K562 (cell line): ENCODE measurements around the gene MYO1D. TPM values are rescaled to one million over a fixed set of nuclear protein-coding genes. Genes with fewer than 3 reads are reported as not detected.
A peak's percentile ranks its signal among the peaks of the same experiment; 100 is the strongest.

Experiments used
- ATAC-seq: fragments of 200-7000 bp; cut with Tn5 transposase; 3 replicates; pipeline ENCODE4 v1.9.1; 2020; ENCODE audit warnings: moderate library complexity
- BruUV-seq: library from RNA; stranded (reverse); fragments of 400-500 nt; replicated peaks from 2 replicates; lab custom pipeline; 2021; lab: Mats Ljungman, UMichigan
- CTCF ChIA-PET: fragments of 300-600 bp; formaldehyde crosslinking; extraction: SDS; loops from one replicate; lab custom pipeline; 2021; ENCODE audit warnings: low intra/inter-chr PET ratio; lab: Yijun Ruan, JAX
- POLR2A ChIA-PET: fragments of 300-600, 350-650 bp; sonication (Branson Sonifier 250); formaldehyde crosslinking; extraction: SDS; loops from one replicate; lab custom pipeline; 2021; ENCODE audit warnings: antibody characterized with exemption, inconsistent platforms; lab: Yijun Ruan, JAX
- DNase-seq, 4 experiments: peaks; one replicate each; pipeline versions ENCODE4 v3.0.0 to v3.0.0-alpha.2; 2011 to 2018; ENCODE audit warnings: low spot score in 3 of 4, mixed read lengths in 3 of 4; ENCODE audit errors: extremely low read depth in 1 of 4
- FAIRE-seq: peaks from 2 replicates; lab custom pipeline; 2011; peaks lifted over from hg19 to GRCh38; lab: Jason Lieb, UNC
- H2AFZ ChIP-seq: 2 replicates; pipeline ENCODE4 v1.6.0; 2011; ENCODE audit warnings: low read depth, low read length, control low read depth, inconsistent platforms
- H3K27ac ChIP-seq: fragments of 200-600 bp; 3 replicates; pipeline ENCODE4 v1.8.0; 2011; ENCODE audit warnings: low read depth, mild to moderate bottlenecking, control low read depth, inconsistent platforms, low read length, moderate library complexity, mixed read lengths; ENCODE audit errors: extremely low read depth
- H3K27me3 ChIP-seq, 2 experiments: fragments of 300-600 bp in 1 of 2; 2 replicates in 1 of 2; 3 replicates in 1 of 2; pipeline versions ENCODE4 v1.6.0 to v1.8.0; 2011; ENCODE audit warnings: inconsistent platforms in 2 of 2, low read length in 2 of 2, mild to moderate bottlenecking in 1 of 2, mixed read lengths in 1 of 2, moderate library complexity in 1 of 2; ENCODE audit not compliant: control insufficient read depth in 2 of 2, insufficient read depth in 2 of 2
- H3K36me3 ChIP-seq: fragments of 300-600 bp; 3 replicates; pipeline ENCODE4 v1.8.0; 2011; ENCODE audit warnings: mild to moderate bottlenecking, low read length, inconsistent platforms; ENCODE audit not compliant: control insufficient read depth, insufficient read depth
- H3K4me1 ChIP-seq, 2 experiments: fragments of 200-600 bp in 1 of 2; replicated peaks in 1 of 2; 2 replicates in 1 of 2; 3 replicates in 1 of 2; pipeline versions ENCODE4 v1.5.1 to v1.8.0; 2011; ENCODE audit warnings: inconsistent platforms in 2 of 2, low read length in 2 of 2, mild to moderate bottlenecking in 1 of 2, mixed read lengths in 1 of 2, moderate library complexity in 1 of 2; ENCODE audit not compliant: control insufficient read depth in 2 of 2, insufficient read depth in 2 of 2
- H3K4me2 ChIP-seq: 2 replicates; pipeline ENCODE4 v1.6.1; 2011; ENCODE audit warnings: low read length, control low read depth, inconsistent platforms, mixed read lengths; ENCODE audit not compliant: insufficient read depth
- H3K4me3 ChIP-seq: fragments of 200-600 bp; sonication (generic), shearing (Covaris generic); 2 replicates; pipeline ENCODE4 v1.5.1; 2016; ENCODE audit warnings: control low read depth, inconsistent platforms
- H3K79me2 ChIP-seq: fragments of 200-600 bp; 3 replicates; pipeline ENCODE4 v1.8.0; 2011; ENCODE audit warnings: low read length, inconsistent platforms; ENCODE audit not compliant: control insufficient read depth, insufficient read depth
- H3K9ac ChIP-seq, 2 experiments: 2 replicates each; pipeline versions ENCODE4 v1.6.0 to v1.6.1; 2011; ENCODE audit warnings: low read depth in 2 of 2, low read length in 2 of 2, control low read depth in 1 of 2, inconsistent platforms in 1 of 2, mild to moderate bottlenecking in 1 of 2, mixed read lengths in 1 of 2; ENCODE audit not compliant: insufficient read depth in 1 of 2
- H3K9me1 ChIP-seq: one replicate; pipeline ENCODE4 v1.6.0; 2011; ENCODE audit warnings: inconsistent platforms, mild to moderate bottlenecking, low read length, moderate library complexity; ENCODE audit not compliant: control insufficient read depth, insufficient read depth
- H3K9me3 ChIP-seq: replicated peaks from 2 replicates; pipeline ENCODE4 v1.5.1; 2011; ENCODE audit warnings: low read depth, low read length, inconsistent platforms; ENCODE audit not compliant: control insufficient read depth, insufficient read depth
- H4K20me1 ChIP-seq: replicated peaks from 2 replicates; pipeline ENCODE4 v1.6.1; 2011; ENCODE audit warnings: low read length, inconsistent platforms, mixed read lengths; ENCODE audit not compliant: control insufficient read depth, insufficient read depth
- ERF ChIP-seq: fragments of 450-650 bp; formaldehyde crosslinking; IDR thresholded peaks from 2 replicates; pipeline ENCODE4 v1.4.0; 2020; ENCODE audit warnings: mild to moderate bottlenecking, mixed read lengths
- ETS2 ChIP-seq: IDR thresholded peaks from 2 replicates; pipeline ENCODE4 v1.6.1; 2016; ENCODE audit warnings: borderline replicate concordance, missing genetic modification characterization, mild to moderate bottlenecking, moderate library complexity, missing compliant biosample characterization; ENCODE audit not compliant: poor library complexity, severe bottlenecking
- HMGXB4 ChIP-seq: sonication (generic); formaldehyde crosslinking; IDR thresholded peaks from 2 replicates; pipeline ENCODE4 v1.8.1; 2023; ENCODE audit warnings: mild to moderate bottlenecking, missing genetic modification reagents
- HNRNPK ChIP-seq: fragments of 200-400 bp; formaldehyde crosslinking; IDR thresholded peaks from one replicate; pipeline ENCODE4 v1.6.1; 2018; ENCODE audit warnings: mild to moderate bottlenecking, low read depth, low read length; ENCODE audit not compliant: poor library complexity, severe bottlenecking
- PCBP1 ChIP-seq: fragments of 200-400 bp; formaldehyde crosslinking; IDR thresholded peaks from 2 replicates; pipeline ENCODE4 v1.6.1; 2018; ENCODE audit warnings: mild to moderate bottlenecking, low read depth, low read length; ENCODE audit not compliant: poor library complexity, severe bottlenecking
- SIX5 ChIP-seq, 2 experiments: IDR thresholded peaks; 2 replicates each; pipeline ENCODE4 v1.6.1; 2011; ENCODE audit warnings: low read length in 2 of 2, borderline replicate concordance in 1 of 2, low read depth in 1 of 2, mild to moderate bottlenecking in 1 of 2, moderate library complexity in 1 of 2; ENCODE audit not compliant: insufficient read depth in 1 of 2
- ZNF583 ChIP-seq: fragments of 250-450 bp; sonication (Bioruptor Pico); IDR thresholded peaks from 2 replicates; pipeline ENCODE4 v1.4.0; 2020
- WGBS: fragments of 100-300 bp; shearing (Covaris generic); methylation state at CpG from one replicate; pipeline ENCODE4 v1.1.6; 2016; ENCODE audit warnings: low coverage, mixed read lengths; ENCODE audit not compliant: insufficient coverage; ENCODE audit errors: missing lambda C conversion rate; 5-methylcytosine and 5-hydroxymethylcytosine counted together
- in situ Hi-C: fragments of 300-500 bp; cut with MboI; formaldehyde crosslinking; loops from 4 replicates; pipeline ENCODE4 v1.15.0; 2018; ENCODE audit warnings: inconsistent platforms, mixed read lengths
- intact Hi-C: fragments of 100-400 bp; cut with micrococcal nuclease; formaldehyde crosslinking; loops from 2 replicates; pipeline ENCODE4 v1.14.2; 2022
- polyA plus RNA-seq, 8 experiments: library from polyadenylated mRNA; depleted of rRNA in 4 of 8; stranded (reverse) in 5 of 8; unstranded in 3 of 8; fragments of >200 nt; fragmentation: Nextera tagmentation in 2 of 8; fragmentation: Illumina TruSeq in 1 of 8; extraction: Ambion mirVana in 2 of 8; extraction: Trizol in 1 of 8; gene quantifications; 2 replicates each; pipeline versions ENCODE4 v1.2.1 to v1.2.3, GENCODE V29; 2011 to 2014; ENCODE audit warnings: inconsistent platforms in 1 of 8, missing spikeins in 1 of 8
- total RNA-seq, 7 experiments: library from RNA; depleted of rRNA in 6 of 7; stranded (reverse); fragments of >200 nt in 6 of 7; fragmentation: Illumina TruSeq in 2 of 7; extraction: Trizol in 2 of 7; gene quantifications; 2 replicates each; pipeline versions ENCODE4 v1.2.1 to v1.2.3, GENCODE V29; 2011 to 2021; ENCODE audit warnings: low replicate concordance in 1 of 7

Gene MYO1D
- total and polyA plus RNA-seq, 9 of the 15 experiments (the other 6 are each of a cell fraction or from before 2014, with no cell fraction given): 2.1 to 71.2 (median 45.4) TPM

- in situ Hi-C loops: no loop called here
- no peaks in the 10 kb centered on the region for H4K20me1 ChIP-seq
- WGBS: 73% methylated on average over 1 of the region's 1 CpG
- H3K79me2 ChIP-seq: no peaks in the 10 kb centered on the region
- no peak overlapping the region for H3K27ac ChIP-seq
- H3K4me2 ChIP-seq: no peak overlapping the region
- H3K9ac ChIP-seq: no peak overlapping the region
- H2AFZ ChIP-seq: no peak overlapping the region
- TF ChIP-seq ETS2: no peak
- peak; percentile 75 for TF ChIP-seq PCBP1
- TF ChIP-seq ZNF583 (CRISPR knock-in tag): no peak
- TF ChIP-seq HMGXB4 (CRISPR knock-in tag): no peak
- peak; percentile 92 for TF ChIP-seq HNRNPK
- TF ChIP-seq ERF (CRISPR knock-in tag): no peak
- no peak for TF ChIP-seq SIX5 (IDR thresholded peaks at IDR 0.05; ENCODE audit: borderline replicate concordance in 1 of 2, insufficient read depth in 1 of 2, low read depth in 1 of 2, low read length in 2 of 2)
- TF ChIP-seq, all 486 proteins: peak for 2
- Histone ChIP-seq H3K9me3 (no peaks in the 10 kb centered on the region), H3K36me3 (no peaks in the 10 kb centered on the region), H3K9me1 (no peaks in the 10 kb centered on the region), H3K4me3 (no peak overlapping the region), H3K4me1 (no peaks in the 10 kb centered on the region), H3K27me3 (no peaks in the 10 kb centered on the region)
- POLR2A ChIA-PET: no interaction called here
- BruUV-seq: no TSS peak
- intact Hi-C loops: no loop called here
- FAIRE-seq (no peak), DNase-seq (no peak), ATAC-seq (no peak)
- CTCF ChIA-PET: no interaction called here
Measured at GRCh38 chr17:32697728-32698625, 178.9 kb downstream of the MYO1D start.
